CD4-positive, alpha-beta T cell treated with Interleukin-6 at 100 ng/mL for 8 hours (primary cell): ENCODE measurements around the gene TEAD1.

Source experiments
- DNase-seq: peaks from one replicate; pipeline ENCODE4 v3.0.0-alpha.2; 2020; ENCODE audit warnings: mixed read lengths, low spot score

TEAD1 gene

DNA sequence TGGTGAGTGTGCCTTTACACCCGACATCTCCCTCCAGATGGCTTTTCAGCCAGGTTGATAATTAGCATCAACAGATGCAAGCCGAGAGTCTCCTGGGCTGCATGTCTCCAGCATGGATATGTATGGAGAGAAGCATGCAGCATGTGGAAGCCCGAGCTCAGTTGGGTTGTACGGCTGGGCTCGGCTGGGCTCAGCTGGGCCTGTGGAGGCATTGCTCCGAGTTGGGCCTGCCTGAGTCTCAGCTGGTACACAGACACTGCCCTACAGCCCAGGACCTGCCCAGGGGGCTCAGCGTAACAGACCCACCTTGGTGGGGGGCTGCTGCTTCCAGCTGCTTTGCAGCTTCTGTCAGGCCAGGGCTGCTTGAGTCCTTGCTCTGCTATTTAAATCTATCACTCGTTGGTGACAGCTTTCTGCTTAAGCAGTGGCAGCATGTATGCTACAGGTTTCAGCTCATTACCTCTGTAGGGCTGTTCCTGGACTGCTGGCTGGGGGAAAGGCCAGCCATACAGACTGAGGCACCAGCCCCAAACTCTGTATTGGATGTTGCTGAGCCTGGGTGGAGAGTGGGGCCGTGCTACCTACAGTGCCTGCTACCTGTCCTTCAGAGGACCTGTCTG is 115.5 kb downstream of the TEAD1 start:
- DNase-seq = no peak

DNA sequence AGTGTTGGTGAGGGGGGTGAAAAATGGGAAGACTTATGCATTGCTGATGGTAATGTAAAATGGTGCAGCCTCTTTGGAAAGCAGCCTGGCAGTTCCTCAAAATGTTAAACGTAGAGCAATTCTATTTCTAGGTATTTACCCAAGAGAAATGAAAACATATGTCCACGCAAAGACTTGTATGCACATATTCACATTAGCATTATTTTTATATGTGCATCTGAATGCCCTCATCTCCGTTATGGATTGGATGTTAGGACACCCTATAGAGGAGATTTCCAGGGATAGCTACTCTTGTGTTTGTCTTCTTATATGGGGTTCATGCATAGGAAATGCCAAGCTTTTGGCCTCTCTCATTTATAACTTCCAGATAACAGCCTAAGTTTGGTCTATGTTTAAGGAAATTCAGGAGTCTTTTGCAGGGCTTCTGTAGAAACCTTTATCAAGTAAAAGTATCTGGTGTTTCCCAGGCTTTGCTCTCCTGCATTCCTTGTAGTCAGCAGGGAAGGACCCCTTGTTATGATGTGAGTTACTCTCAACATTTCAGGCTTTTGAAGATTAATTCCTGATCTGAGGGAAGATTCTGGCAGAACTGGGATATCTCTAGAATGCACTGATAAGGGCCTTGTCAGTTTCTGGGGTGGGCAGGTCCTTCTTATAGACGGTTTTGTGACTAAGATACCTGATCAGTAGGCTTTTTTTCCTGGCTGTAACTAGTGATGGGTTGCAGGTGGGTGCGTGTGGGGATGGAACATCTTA is 116.8 kb downstream of the TEAD1 start:
- DNase-seq = no peak

GRCh38 chr11:12792018-12792417 is 117.8 kb downstream of the TEAD1 start:
- DNase-seq = no peak

DNA sequence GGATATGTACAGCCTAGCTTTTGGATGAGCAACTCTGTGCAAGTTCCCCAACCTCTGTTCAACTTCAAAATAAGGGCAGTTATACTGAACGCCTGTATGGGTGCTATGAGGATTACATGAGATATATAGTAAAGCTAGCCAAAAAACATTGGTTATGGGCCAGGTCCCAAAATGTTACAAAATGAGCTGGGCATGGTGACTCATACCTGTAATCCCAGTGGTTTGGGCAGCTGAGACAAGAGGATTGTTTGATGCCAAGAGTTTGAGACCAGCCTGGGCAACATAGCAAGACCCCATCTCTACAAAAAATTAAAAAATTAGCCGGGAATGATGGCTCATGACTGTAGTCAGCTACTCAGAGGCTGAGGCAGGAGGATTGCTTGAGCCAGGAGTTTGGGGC is 118.4 kb downstream of the TEAD1 start:
- DNase-seq = no peak

- no peak for DNase-seq
These were observed 118.8 kb downstream of the TEAD1 start for GRCh38 chr11:12793065-12793464.

- no peak for DNase-seq
These were observed 119.3 kb downstream of the TEAD1 start for GRCh38 chr11:12793506-12793905.

GRCh38 chr11:12794576-12795230 is 120.5 kb downstream of the TEAD1 start:
- DNase-seq = no peak

GRCh38 chr11:12797996-12798395 is 123.8 kb downstream of the TEAD1 start:
- no peak for DNase-seq

- no peak for DNase-seq
These were observed 124.4 kb downstream of the TEAD1 start for GRCh38 chr11:12798609-12799011.

GRCh38 chr11:12799334-12799835 is 125.2 kb downstream of the TEAD1 start:
- no peak for DNase-seq

DNA sequence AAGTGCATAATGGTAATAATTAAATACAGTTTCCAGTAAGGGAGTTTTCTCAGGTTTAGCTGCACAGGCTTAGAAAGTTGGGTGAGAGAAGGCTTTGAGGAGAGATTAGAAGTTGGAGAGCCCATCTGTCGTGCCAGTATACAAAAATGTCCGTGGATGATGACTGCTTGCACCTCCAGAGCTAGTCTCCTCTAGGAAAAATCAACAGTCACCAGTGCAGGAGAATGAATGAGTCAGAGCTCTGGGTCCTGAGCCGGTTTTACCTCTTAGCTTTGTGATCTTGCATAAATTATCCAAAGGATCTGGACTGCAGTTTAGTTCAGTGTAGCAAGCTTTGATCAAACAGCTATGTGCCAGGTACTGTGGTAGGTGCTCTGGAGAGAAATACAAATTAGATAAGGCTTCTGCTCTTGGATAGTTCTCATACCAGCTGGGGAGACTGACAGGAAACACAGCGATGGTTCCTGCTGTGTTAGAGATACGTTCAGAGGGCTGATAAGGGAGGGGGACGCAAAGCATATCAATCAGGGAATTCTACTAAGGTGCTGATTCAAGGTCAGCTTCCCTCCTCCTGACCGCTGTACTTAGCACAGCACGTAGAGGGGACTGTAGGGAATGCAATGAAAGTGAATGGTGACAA is 125.9 kb downstream of the TEAD1 start:
- no peak for DNase-seq

GRCh38 chr11:12800871-12801270 is 126.7 kb downstream of the TEAD1 start:
- DNase-seq = no peak

GRCh38 chr11:12801976-12802375 is 127.8 kb downstream of the TEAD1 start:
- DNase-seq = no peak

- no peak for DNase-seq
These were observed 128.3 kb downstream of the TEAD1 start for GRCh38 chr11:12802418-12803085.

GRCh38 chr11:12803086-12803826 is 129.0 kb downstream of the TEAD1 start:
- no peak for DNase-seq

DNA sequence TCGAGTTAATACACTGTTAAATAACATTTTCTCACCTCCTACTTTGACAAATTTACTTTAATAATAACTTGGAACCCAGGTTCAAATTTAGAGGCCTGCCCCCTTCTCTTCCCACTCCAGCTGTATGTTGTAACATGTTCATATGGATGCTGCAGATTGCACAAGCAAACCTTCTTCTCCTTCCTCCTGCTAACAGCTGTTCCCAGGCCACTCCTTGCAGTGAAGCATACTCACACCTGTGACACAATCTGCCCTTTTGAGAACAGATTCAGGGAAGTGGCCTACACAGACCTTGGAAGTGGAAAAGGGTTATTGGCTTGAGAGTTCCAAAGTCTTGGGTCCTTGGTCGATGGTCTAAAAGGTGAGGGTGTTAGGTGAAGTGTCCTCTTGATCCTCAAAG is 131.9 kb downstream of the TEAD1 start:
- DNase-seq = no peak

DNA sequence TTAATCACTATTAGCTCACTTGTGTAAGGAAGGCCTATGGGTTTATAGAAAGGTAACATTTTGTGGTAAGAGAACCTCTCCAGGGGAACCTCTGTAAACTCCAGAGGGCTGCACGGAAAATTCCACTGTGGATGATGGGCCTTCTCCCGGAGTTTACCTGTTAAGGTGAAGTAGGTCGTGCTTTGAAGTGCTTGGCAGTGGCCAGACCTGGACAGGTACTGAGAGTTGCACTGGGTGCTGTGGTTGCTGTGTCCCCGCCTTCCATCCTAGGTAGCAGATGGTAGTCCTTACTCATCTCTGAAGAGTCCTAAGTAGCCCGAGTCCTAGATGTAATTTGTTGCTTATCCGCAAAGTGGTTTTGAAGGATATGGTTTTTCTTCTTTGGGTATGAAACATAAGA is 133.4 kb downstream of the TEAD1 start:
- no peak for DNase-seq

DNA sequence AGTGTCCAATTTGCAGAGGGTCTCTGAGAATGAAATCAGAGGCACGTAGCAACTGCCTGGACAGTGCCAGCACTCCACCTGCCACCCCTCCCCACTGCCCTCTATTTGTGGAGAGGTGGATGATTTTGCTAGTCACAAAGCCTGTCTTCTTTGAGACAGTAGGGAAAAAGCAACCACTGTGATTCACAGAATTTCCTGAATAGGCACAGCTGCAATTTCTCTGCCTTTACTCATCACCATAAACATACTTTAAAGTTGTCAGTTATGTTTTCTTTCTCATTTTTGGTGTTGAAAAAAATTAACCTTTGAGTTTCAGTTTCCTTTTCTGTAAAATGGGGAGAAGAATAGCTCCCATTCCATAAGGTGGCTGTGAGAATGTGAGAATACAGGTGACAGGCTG is 134.3 kb downstream of the TEAD1 start:
- no peak for DNase-seq

DNA sequence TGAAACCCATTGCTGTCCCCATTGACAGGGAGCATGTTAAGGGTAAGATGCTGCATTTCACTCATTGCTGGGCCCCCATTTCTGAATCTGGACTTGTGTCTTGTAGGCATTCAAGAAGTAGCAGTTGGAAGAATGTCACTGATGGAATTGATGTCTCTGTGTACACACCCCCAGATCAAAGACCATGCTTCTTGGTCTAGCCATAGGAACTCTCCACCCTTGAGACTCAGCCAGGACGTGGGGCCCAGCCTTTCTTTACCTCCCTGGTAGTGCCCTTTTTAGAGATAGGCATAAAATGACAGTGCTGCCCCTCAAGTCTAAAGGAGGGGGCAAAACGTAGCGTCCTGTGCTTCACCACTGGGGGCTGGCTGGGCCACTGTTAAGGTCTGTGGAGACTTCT is 135.1 kb downstream of the TEAD1 start:
- DNase-seq = no peak

DNA sequence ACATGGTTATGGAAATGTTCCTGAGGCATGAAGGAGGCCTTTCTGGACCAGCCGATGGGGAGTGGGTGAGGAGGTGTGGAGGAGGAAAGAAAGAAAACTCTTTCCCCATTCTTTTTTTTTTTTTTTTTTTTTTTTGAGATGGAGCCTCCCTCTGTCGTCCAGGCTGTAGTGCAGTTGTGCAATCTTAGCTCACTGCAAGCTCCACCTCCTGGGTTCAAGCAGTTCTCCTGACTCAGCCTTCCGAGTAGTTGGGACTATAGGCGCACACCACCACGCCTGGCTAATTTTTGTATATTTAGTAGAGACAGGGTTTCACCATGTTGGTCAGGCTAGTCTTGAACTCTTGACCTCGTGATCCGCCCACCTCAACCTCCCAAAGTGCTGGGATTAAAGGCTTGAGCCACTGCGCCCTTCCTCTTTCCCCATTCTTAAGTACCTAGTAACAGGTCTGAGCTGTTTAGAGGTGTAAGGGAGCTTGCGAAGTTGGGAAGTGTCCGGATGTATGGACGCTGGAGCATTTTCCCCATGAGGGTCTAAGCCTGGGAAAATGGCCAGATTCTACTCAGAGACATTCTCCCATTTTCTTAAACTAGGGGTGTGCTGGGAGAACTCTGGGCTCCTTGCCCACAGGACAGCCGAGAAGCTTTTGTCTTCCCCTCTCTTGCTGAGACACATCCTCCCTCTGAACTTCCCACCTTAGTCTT is 135.8 kb downstream of the TEAD1 start:
- DNase-seq = no peak

- no peak for DNase-seq
These were observed 136.3 kb downstream of the TEAD1 start for GRCh38 chr11:12810568-12810894.
